Sigmoid colon (tissue), 4 donors: ENCODE results near the gene MCHR2.

Experiments
- POLR2AphosphoS5 ChIP-seq, 4 donors: sonication (generic); formaldehyde crosslinking; IDR thresholded peaks; one replicate each; pipeline ENCODE4 v1.6.1; 2017; ENCODE audit warnings: antibody characterized with exemption in 4 of 4
- TF ChIP-seq, protein P1 (sequence below), 4 experiments: fragments of 450-650 bp in 3 of 4; fragments of 200-600 bp in 1 of 4; IDR thresholded peaks; one replicate each; pipeline ENCODE4 v1.5.1; 2016 to 2019; ENCODE audit warnings: antibody characterized with exemption in 4 of 4, mild to moderate bottlenecking in 3 of 4, moderate library complexity in 2 of 4

- TF ChIP-seq, protein P1, sequence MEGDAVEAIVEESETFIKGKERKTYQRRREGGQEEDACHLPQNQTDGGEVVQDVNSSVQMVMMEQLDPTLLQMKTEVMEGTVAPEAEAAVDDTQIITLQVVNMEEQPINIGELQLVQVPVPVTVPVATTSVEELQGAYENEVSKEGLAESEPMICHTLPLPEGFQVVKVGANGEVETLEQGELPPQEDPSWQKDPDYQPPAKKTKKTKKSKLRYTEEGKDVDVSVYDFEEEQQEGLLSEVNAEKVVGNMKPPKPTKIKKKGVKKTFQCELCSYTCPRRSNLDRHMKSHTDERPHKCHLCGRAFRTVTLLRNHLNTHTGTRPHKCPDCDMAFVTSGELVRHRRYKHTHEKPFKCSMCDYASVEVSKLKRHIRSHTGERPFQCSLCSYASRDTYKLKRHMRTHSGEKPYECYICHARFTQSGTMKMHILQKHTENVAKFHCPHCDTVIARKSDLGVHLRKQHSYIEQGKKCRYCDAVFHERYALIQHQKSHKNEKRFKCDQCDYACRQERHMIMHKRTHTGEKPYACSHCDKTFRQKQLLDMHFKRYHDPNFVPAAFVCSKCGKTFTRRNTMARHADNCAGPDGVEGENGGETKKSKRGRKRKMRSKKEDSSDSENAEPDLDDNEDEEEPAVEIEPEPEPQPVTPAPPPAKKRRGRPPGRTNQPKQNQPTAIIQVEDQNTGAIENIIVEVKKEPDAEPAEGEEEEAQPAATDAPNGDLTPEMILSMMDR (IDR thresholded peaks at IDR 0.05) = no peak
- TF ChIP-seq POLR2AphosphoS5 (IDR thresholded peaks at IDR 0.05) = no peak
Observed at GRCh38 chr6:100008857-100009256, 14.8 kb upstream of the MCHR2 start.
